HG03439 (cell line): ENCODE results near the gene ARAP3.
"Not testable (repeated sequence)": the region's sequence is repeated elsewhere in the genome, so short reads cannot be mapped to it uniquely, and the experiment has no call there.

ENCODE experiments used
- ATAC-seq: cut with Tn5 transposase; IDR thresholded peaks from one replicate; pipeline ENCODE4 v1.9.1; 2021; ENCODE audit warnings: mild to moderate bottlenecking, moderate library complexity; ENCODE audit not compliant: unreplicated experiment

ARAP3 gene

GRCh38 chr5:141618804-141619554 lies 63.1 kb downstream of the ARAP3 start, which contains the start of gene DIAPH1:
TSS of gene DIAPH1 (minus strand) at chr5:141619000. CDS start at chr5:141618914, 86 bp downstream.
- peak; percentile 83 for ATAC-seq

GRCh38 chr5:141618030-141618803 lies 63.8 kb downstream of the ARAP3 start:
- peak; percentile 35 for ATAC-seq

GRCh38 chr5:141617682-141618029 lies 64.4 kb downstream of the ARAP3 start:
- ATAC-seq: no peak

GRCh38 chr5:141617128-141617527 lies 64.9 kb downstream of the ARAP3 start:
- ATAC-seq: no peak

- ATAC-seq: no peak
Observed at GRCh38 chr5:141615991-141616720, 65.9 kb downstream of the ARAP3 start.

GRCh38 chr5:141613344-141613743 lies 68.7 kb downstream of the ARAP3 start:
- ATAC-seq: no peak

GRCh38 chr5:141611289-141611688 lies 70.7 kb downstream of the ARAP3 start:
- ATAC-seq: no peak

- not testable (repeated sequence) for ATAC-seq
Observed at GRCh38 chr5:141609921-141610320, 72.1 kb downstream of the ARAP3 start.

GRCh38 chr5:141609044-141609443 lies 73.0 kb downstream of the ARAP3 start:
- no peak for ATAC-seq

- no peak for ATAC-seq
Observed at GRCh38 chr5:141608557-141608956, 73.5 kb downstream of the ARAP3 start.

GRCh38 chr5:141608046-141608445 lies 74.0 kb downstream of the ARAP3 start:
- ATAC-seq: no peak

- ATAC-seq: peak; percentile 92
Observed at GRCh38 chr5:141605523-141606277, 76.3 kb downstream of the ARAP3 start.

GRCh38 chr5:141603923-141604717 lies 77.9 kb downstream of the ARAP3 start:
- ATAC-seq: no peak
